HG03354 (cell line): ENCODE results near the gene F8A1.
"Not testable (repeated sequence)": the region's sequence is repeated elsewhere in the genome, so short reads cannot be mapped to it uniquely, and the experiment has no call there.

ENCODE experiments used
- ATAC-seq: cut with Tn5 transposase; IDR thresholded peaks from one replicate; pipeline ENCODE4 v1.9.1; 2021; ENCODE audit warnings: mild to moderate bottlenecking; ENCODE audit not compliant: unreplicated experiment, poor library complexity, severe bottlenecking

The F8A1 gene

DNA sequence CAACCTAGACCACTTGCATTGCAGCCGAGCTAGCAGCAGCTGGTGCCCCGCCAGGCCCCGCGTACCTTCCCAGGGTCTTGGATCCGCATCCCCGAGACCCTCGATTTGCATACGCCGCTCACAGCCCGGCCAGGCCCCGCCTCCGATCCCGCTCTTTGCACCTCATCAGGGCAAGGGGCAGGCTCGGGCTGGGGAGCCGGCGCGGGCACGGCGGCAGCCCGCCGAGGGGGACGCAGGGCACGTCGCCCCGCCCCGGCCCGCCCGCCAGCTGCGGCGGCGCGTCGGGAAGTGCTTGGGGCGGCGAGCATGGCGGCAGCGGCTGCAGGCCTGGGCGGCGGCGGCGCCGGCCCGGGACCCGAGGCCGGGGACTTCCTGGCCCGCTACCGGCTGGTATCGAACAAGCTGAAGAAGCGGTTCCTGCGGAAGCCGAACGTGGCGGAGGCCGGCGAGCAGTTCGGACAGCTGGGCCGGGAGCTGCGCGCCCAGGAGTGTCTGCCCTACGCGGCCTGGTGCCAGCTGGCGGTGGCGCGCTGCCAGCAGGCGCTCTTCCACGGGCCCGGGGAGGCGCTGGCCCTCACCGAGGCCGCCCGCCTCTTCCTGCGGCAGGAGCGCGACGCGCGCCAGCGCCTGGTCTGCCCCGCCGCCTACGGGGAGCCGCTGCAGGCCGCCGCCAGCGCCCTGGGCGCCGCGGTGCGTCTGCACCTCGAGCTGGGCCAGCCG, at the start of gene F8A1:
Gene F8A1, plus strand, starts transcription at position 287 of the 720 bp plus-strand sequence. Its CDS starts 20 bp downstream, at position 307.
- peak; percentile 72 for ATAC-seq

DNA sequence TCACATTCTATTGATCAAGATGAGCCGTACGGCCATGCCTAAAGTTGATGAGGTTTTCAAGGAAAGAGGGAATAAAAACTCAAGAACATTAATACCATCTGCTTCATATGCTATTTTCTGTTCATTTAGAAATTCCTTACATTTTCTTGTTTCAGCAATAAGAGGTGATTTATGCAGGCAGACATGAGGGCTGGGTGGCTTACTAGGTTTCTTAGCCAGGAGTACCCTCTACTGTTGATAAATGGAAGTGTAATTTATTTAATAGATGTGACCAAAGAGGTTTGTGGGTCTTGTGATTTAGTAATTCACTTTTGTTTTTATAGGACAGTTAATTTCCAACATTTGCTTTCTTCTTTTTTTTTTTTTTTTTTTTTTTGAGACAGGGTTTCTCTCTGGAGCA, 45.3 kb upstream of the F8A1 start:
- ATAC-seq = no peak

DNA sequence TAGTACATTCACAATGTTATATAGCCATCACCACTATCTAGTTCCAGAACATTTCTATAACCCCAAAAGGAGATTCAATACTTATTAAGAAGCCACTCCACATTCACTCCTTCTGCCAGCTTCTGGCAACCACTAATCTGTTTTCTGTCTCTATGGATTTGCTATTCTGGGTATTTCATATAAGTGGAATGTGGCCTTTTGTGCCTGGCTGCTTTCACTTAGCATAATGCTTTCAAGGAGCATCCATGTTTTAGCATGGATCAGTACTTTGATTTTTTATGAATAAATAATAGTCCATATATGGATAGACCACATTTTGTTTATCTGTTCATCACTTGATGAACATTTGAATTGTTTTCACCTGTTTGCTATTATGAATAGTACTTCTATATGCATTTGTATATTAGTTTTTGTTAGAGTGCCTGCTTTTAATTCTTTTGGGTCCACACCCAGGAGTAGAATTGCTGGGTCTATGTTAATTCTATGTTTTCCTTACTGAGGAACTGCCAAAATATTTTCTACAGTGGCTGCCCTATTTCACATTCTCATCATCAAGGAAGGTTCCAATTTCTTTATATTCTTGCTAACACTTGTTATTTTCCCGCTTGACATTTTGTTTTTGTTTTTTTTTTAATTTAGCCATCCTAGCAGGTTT, 35.1 kb upstream of the F8A1 start:
- no peak for ATAC-seq

DNA sequence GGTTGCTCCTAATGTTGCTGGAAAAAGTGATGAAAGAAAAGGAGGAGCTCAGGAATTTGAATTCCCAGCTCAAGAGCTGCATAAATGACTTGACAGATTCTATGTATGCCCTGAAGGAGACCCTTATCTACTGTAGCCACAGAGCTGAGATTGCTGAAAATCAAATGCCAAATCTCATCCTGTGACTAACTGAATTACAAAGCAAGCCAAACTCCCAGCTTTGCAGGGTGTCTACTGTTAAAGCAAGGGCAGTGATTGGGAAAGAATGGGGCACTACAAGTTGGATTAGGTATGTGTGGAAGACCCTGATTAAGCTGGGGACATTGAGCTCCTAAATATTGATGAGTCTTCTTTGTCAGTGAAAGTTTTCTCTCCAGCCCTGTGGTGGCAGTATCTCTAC, 30.9 kb upstream of the F8A1 start:
- ATAC-seq = no peak

DNA sequence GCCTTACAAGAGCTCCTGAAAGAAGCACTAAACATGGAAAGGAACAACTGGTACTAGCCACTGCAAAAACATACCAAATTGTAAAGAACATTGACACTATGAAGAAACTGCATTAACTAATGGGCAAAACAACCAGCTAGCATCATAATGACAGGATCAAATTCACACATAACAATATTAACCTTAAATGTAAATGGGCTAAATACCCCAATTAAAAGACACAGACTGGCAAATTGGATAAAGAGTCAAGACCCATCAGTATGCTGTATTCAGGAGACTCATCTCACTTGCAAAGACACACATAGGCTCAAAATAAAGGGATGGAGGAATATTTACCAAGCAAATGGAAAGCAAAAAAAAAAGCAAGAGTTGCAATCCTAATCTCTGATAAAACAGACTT, 17.6 kb upstream of the F8A1 start:
- not testable (repeated sequence) for ATAC-seq

DNA sequence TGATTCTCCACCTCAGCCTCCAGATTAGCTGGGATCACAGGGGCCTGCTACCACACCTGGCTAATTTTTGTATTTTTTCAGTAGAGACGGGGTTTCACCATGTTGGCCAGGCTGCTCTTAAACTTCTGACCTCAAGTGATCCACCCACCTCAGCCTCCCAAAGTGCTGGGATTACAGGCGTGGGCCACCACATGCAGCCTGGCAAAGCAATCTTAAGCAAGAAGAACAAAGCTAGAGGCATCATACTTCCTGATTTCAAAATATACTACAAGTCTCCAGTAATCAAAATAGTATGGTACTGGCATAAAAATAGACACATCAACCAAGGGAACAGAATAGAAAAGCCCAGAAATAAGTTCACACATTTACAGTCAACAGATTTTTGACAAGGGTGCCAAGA, 12.8 kb upstream of the F8A1 start:
- ATAC-seq = no peak

DNA sequence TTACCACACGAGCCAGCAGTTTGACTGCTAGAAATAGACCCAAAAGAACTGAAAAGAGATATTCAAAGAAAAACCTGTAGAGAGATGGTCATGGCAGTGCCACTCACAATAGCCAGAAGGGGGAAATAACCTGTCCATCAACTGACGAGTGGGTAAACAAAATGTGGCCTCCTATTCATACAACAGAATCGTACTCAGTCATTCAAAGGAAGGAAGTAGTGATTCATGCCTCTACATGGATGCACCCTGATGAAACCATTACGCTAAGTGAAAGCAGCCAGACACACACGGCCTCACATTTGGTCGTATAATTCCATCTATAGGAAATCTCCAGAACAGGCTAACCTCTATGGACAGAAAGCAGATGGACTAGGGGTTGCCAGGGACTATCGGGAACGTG, 2.1 kb upstream of the F8A1 start:
- ATAC-seq = not testable (repeated sequence)

DNA sequence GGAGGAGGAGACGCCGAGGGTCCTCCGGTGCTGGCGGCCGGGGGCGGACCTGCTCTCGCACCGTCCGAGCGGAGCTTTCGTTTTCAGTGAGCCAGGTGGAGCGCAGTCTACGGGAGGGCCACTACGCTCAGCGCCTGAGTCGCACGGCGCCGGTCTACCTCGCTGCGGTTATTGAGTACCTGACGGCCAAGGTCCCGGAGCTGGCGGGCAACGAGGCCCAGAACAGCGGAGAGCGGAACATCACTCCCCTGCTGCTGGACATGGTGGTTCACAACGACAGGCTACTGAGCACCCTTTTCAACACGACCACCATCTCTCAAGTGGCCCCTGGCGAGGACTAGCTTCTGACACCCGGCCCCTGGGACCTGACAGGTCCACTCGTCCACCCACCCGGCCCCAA, 1.1 kb upstream of the F8A1 start:
- ATAC-seq = not testable (repeated sequence)

DNA sequence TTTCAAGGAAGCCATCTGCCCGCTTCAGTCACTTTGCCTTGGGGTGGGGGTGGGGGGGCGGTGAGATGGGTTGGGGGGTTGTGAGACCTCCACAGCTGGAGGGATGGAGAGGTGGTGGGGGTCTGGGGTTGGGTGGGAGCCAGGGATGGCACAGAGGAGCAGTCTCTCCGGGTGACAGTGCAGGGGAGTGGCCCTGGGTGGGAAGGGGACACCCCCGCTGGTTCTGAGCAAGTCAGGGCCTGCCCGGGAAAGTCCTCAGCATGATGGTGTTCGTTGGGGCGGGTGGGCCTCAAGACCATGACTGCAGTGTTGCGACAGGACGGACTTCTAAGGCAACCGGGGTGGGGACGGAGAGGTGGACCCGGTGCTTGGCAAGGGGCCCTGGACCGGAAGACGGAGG, 606 bp upstream of the F8A1 start:
- ATAC-seq = not testable (repeated sequence)

DNA sequence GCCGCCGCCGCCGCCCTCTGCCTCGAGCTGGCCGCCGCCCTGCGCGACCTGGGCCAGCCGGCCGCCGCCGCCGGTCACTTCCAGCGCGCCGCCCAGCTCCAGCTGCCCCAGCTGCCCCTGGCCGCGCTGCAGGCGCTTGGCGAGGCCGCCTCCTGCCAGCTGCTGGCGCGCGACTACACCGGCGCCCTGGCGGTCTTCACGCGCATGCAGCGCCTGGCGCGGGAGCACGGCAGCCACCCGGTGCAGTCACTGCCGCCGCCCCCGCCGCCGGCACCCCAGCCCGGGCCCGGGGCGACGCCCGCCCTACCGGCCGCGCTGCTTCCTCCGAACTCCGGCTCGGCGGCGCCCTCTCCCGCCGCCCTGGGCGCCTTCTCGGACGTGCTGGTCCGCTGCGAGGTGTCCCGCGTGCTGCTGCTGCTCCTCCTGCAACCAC, 650 bp downstream of the F8A1 start:
- peak; percentile 66 for ATAC-seq

DNA sequence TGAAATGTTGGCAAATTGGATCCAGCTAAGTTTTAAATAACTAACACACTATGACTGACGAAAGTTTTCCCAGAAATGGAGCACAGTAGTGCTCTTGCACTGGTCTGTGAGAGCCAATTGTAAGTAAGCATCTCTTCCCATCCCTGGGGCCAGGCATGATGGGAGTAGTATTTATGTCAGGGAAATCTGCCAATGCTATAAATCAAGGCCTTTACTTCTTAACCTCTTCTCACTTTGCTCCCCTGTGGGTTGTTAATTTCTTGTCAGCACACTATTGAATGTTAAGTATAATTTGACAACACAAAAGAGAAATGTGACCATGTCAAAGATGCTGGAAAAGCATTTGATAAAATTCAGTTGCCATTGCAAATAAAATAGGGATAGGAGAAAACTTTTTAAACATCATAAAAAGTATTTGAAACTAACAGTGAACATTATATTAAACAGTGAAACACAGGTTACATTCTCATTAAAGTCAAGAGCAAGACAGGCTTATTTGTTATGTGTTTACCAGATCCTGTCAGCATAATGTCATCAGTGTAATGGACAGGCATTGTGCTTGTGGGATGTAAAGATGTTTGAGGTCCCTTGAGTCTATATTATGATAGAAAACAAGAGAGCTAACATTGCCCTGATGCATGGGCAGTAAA, 5.0 kb downstream of the F8A1 start:
- ATAC-seq = no peak

DNA sequence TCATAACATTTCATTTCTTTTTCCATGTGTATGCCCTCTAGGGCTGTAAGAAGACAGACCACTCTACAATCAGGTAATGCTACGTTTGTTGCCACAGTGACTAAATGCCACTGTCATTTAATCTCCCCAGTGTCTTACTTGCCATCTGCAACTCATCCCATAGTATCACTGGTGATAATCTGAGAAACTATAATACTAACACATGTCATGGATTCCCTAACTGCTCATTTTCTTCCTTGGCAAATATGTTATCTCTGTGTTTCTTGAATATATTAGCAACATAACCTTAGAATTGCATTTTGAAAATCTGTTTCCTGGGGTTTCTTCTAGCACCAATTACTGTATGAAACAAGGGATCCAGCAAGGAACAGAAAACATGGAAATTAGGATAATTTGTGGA, 6.1 kb downstream of the F8A1 start:
- no peak for ATAC-seq

DNA sequence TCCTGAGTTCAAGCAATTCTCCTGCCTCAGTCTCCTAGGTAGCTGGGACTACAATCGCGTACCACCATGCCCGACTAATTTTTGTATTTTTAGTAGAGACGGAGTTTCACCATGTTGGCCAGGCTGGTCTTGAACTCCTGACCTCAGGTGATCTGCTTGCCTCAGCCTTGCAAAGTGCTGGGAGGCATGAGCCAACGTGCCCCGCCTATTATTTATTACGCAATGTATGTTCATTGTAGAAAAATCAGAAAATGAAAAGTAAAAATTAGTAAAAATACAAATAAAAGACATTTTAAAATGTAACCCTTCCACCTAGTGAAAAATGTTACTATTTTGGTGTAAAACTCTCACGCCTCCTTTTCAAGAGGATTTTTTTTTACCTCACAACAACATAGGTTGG, 14.2 kb downstream of the F8A1 start:
- ATAC-seq = no peak

DNA sequence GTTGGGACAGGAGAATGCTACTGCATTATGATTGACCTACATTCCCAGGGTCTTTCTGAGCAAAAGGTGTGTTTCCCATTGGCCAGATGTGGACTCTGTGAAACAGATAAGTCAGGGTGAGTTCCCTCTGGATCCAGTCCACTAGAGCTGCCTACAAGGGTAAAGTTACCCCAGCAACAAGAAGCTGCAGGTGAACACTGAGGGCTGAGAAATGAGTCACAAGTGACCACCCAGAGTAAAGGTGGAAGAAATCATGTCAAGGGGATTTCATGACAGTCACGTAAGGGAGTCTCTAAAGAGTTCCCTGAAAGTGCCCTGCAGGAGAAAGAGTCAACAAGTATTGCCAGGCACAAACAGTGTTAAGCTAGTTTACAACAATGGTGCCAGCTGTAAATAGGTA, 16.3 kb downstream of the F8A1 start:
- no peak for ATAC-seq

DNA sequence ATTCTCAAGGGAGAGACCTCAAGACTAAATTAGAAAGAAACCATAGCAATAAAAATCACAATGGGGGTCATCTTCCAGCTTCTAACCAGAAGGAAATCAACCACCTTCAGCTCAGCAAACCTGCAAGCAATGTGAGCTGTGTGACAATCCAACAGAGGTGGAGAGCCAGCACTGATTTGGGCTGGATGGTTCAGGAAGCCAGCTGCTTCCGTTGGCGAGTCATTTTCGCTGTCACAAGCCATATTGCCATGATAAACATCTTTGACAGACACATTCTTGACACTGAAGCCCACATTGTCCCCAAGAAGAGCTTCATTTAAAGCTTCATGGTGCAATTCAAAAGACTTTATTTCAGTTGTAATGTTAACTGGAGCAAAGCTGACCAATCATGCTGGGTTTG, 22.7 kb downstream of the F8A1 start:
- ATAC-seq = no peak

DNA sequence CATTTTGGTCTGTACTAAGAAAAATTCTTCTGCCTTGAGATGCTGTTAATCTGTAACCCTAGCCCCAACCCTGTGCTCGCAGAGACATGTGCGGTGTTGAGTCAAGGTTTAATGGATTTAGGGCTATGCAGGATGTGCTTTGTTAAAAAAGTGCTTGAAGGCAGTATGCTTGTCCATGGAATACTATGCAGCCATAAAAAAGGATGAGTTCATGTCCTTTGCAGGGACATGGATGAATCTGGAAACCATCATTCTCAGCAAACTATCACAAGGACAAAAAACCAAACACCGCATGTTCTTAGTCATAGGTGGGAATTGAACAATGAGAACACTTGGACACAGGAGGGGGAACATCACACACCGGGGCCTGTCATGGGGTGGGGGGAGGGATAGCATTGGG, 23.9 kb downstream of the F8A1 start:
- not testable (repeated sequence) for ATAC-seq

DNA sequence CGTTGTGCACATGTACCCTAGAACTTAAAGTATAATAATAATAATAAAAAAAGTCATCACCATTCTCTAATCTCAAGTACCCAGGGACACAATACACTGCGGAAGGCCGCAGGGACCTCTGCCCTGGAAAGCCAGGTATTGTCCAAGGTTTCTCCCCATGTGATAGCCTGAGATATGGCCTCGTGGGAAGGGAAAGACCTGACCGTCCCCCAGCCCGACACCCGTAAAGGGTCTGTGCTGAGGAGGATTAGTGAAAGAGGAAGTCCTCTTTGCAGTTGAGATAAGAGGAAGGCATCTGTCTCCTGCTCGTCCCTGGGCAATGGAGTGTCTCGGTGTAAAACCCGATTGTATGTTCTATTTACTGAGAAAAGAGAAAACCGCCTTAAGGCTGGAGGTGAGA, 24.4 kb downstream of the F8A1 start:
- ATAC-seq = not testable (repeated sequence)

DNA sequence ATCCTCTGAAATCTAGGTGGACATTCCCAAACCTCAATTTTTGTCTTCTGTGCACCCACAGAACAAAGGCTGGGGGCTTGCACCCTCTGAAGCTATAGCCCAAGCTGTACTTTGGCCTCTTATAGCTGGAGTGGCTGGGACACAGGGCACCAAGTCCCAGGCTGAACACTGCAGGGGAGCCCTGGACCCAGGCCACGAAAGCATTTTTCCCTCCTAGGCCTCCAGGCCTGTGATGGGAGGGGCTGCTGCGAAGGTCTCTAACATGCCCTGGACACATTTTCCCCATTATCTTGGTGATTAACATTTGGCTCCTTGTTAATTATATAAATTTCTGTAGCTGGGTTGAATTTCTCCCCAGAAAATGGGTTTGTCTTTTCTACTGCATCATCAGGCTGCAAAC, 27.9 kb downstream of the F8A1 start:
- ATAC-seq = no peak

DNA sequence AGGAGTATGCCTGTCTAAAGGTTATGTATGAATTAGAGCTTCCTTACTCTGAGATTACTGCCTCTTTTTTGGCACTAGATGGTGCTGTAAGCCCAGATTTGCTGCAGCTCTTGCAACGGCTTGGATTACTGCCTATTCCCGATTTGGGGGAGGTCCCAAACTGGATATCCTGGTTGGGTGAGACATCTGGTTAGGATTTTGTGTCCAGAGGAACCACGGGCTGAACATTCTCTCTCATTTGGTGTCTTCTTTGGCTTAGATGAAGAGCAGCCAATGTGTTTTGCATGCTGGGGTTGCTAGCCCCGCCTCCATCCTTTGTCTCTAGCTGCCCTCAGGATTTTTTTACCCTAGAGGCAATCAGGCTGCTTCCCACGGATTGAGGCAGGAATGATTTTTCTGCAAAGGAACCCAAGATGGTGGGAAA, 31.9 kb downstream of the F8A1 start:
- ATAC-seq = peak; percentile 78

DNA sequence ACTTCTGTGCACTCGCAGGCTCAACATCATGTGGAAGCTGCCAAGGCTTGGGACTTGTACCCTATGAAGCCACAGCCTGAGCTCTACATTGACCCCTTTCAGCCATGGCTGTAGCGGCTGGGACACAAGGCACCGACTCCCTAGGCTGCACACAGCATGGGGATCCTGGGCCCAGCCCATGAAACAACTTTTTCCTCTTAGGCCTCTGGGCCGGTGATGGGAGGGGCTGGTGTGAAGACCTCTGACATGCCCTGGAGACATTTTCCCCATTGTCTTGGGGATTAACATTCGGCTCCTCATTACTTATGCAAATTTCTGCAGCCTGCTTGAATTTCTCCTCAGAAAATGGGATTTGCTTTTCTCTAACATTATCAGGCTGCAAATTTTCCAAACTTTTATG, 38.6 kb downstream of the F8A1 start:
- not testable (repeated sequence) for ATAC-seq
